Spleen (tissue), 7 donors: ENCODE data around the gene SLF1.

Experiments
- POLR2A ChIP-seq, 3 donors: fragments of 450-650 bp; IDR thresholded peaks; one replicate each; pipeline ENCODE4 v1.5.1; 2017; ENCODE audit warnings: antibody characterized with exemption in 3 of 3, mild to moderate bottlenecking in 1 of 3
- POLR2AphosphoS5 ChIP-seq, 3 donors: sonication (generic); formaldehyde crosslinking; IDR thresholded peaks; one replicate each; pipeline ENCODE4 v1.5.1; 2017; ENCODE audit warnings: antibody characterized with exemption in 3 of 3
- TF ChIP-seq, protein P1 (sequence below), 11 experiments: fragments of 200-600 bp in 7 of 11; fragments of 450-650 bp in 4 of 11; sonication (generic) in 4 of 11; IDR thresholded peaks in 8 of 11; conservative IDR thresholded peaks in 3 of 11; 1 replicate in 7 of 11; 2 replicates in 4 of 11; pipeline versions ENCODE4 v1.4.0 to v1.8.0; 2016 to 2021; ENCODE audit warnings: antibody characterized with exemption in 11 of 11, inconsistent platforms in 4 of 11, mild to moderate bottlenecking in 1 of 11
- donor health status: DM: no; HTN: no; CAD: no; lungs with moderate emphysema.
- donor health status: DM: no; HTN: no; CAD: no.
- donor health status: DM: no; HTN: no; CAD: no.

DNA sequence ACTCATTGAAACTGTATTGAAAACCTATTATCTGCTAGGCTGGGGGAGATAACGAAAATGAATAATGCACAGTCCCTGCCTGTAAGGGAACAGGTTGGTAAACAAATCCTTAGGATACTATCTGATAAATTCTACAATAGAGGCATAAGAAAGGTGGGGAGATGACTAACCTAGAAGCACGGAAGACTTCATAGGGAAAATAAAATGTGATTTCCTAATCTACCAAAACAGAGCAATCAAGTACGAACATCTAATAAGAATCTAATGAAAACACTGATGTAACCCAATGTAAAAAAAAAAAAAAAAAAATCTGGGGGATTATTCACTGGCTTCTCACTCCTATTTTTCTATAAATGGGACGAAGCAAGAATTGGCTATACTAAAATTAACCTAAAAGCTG is 124.4 kb downstream of the SLF1 start:
- TF ChIP-seq POLR2A (IDR thresholded peaks at IDR 0.05) (no peak), POLR2AphosphoS5 (IDR thresholded peaks at IDR 0.05) (no peak)
- TF ChIP-seq, protein P1, sequence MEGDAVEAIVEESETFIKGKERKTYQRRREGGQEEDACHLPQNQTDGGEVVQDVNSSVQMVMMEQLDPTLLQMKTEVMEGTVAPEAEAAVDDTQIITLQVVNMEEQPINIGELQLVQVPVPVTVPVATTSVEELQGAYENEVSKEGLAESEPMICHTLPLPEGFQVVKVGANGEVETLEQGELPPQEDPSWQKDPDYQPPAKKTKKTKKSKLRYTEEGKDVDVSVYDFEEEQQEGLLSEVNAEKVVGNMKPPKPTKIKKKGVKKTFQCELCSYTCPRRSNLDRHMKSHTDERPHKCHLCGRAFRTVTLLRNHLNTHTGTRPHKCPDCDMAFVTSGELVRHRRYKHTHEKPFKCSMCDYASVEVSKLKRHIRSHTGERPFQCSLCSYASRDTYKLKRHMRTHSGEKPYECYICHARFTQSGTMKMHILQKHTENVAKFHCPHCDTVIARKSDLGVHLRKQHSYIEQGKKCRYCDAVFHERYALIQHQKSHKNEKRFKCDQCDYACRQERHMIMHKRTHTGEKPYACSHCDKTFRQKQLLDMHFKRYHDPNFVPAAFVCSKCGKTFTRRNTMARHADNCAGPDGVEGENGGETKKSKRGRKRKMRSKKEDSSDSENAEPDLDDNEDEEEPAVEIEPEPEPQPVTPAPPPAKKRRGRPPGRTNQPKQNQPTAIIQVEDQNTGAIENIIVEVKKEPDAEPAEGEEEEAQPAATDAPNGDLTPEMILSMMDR (IDR thresholded peaks at IDR 0.05 in 8 of 11, conservative IDR thresholded peaks at IDR 0.05 in 3 of 11) = no peak
